Activated CD4-positive, CD25-positive, alpha-beta regulatory T cell treated with anti-CD3 and anti-CD28 coated beads, Interleukin-2, amount 50 U/mL, for 24 hours (primary cell): ENCODE results near the gene MAEL.
"Not testable (repeated sequence)": the region's sequence is repeated elsewhere in the genome, so short reads cannot be mapped to it uniquely, and the experiment has no call there.

ENCODE experiments used
- ATAC-seq, 2 donors: fragments of 150-1000 bp; cut with Tn5 transposase; one replicate each; pipeline ENCODE4 v1.10.0; 2021; ENCODE audit warnings: mild to moderate bottlenecking in 1 of 2, moderate library complexity in 1 of 2

MAEL gene

GRCh38 chr1:166978821-166979220 is 10.3 kb upstream of the MAEL start:
- no peak for ATAC-seq

GRCh38 chr1:166980383-166980782 is 8.7 kb upstream of the MAEL start:
- ATAC-seq: no peak

GRCh38 chr1:166980818-166981217 is 8.3 kb upstream of the MAEL start:
- ATAC-seq: no peak

- no peak for ATAC-seq
These were observed 7.5 kb upstream of the MAEL start for GRCh38 chr1:166981589-166981988.

- no peak for ATAC-seq
These were observed 10.0 kb downstream of the MAEL start for GRCh38 chr1:166999075-166999474.

GRCh38 chr1:166999500-167000055 is 10.5 kb downstream of the MAEL start:
- ATAC-seq: peak; percentile 56 to 61

- ATAC-seq: no peak
These were observed 11.5 kb downstream of the MAEL start for GRCh38 chr1:167000546-167000945.

GRCh38 chr1:167002354-167002753 is 13.3 kb downstream of the MAEL start:
- ATAC-seq: no peak

- ATAC-seq: no peak
These were observed 14.6 kb downstream of the MAEL start for GRCh38 chr1:167003711-167004110.

- no peak for ATAC-seq
These were observed 22.6 kb downstream of the MAEL start for GRCh38 chr1:167011560-167012191.

- no peak for ATAC-seq
These were observed 23.5 kb downstream of the MAEL start for GRCh38 chr1:167012570-167012969.

GRCh38 chr1:167013108-167013929 is 24.2 kb downstream of the MAEL start:
- no peak for ATAC-seq

GRCh38 chr1:167016100-167016750 is 27.1 kb downstream of the MAEL start:
- ATAC-seq: no peak

- no peak for ATAC-seq
These were observed 33.3 kb downstream of the MAEL start for GRCh38 chr1:167022384-167022783.

- not testable (repeated sequence) for ATAC-seq
These were observed 40.5 kb downstream of the MAEL start for GRCh38 chr1:167029553-167029952.

- no peak for ATAC-seq
These were observed 44.6 kb downstream of the MAEL start for GRCh38 chr1:167033646-167034045.

GRCh38 chr1:167043752-167044488 is 54.8 kb downstream of the MAEL start:
- ATAC-seq: peak; percentile 90 to 93

GRCh38 chr1:167051907-167052306 is 62.8 kb downstream of the MAEL start:
- no peak for ATAC-seq

GRCh38 chr1:167052389-167052788 is 63.3 kb downstream of the MAEL start:
- ATAC-seq: no peak

GRCh38 chr1:167054531-167054930 is 65.5 kb downstream of the MAEL start:
- no peak for ATAC-seq

- ATAC-seq: no peak
These were observed 66.0 kb downstream of the MAEL start for GRCh38 chr1:167054946-167055630.
